T-helper 2 cell treated with Interferon-gamma antibody and Interleukin-4, amounts not matched to agents 5 μg/mL and 100 μg/mL, for 36 hours (primary cell): Measurements from ENCODE around the gene YJU2.

ENCODE experiments used
- DNase-seq: peaks from one replicate; pipeline ENCODE4 v3.0.0; 2021; ENCODE audit warnings: low spot score
- H3K27ac Mint-ChIP-seq: one replicate; pipeline ENCODE4 v1.8.0; 2021; ENCODE audit warnings: mild to moderate bottlenecking, mixed read lengths
- H3K27me3 Mint-ChIP-seq: one replicate; pipeline ENCODE4 v1.8.0; 2021; ENCODE audit warnings: low read depth, mixed read lengths
- H3K36me3 Mint-ChIP-seq: one replicate; pipeline ENCODE4 v1.8.0; 2021; ENCODE audit warnings: low read depth, mixed read lengths
- H3K4me1 Mint-ChIP-seq: one replicate; pipeline ENCODE4 v1.8.0; 2021; ENCODE audit warnings: low read depth, mixed read lengths
- H3K4me3 Mint-ChIP-seq: one replicate; pipeline ENCODE4 v1.8.0; 2022; ENCODE audit warnings: mild to moderate bottlenecking, moderate library complexity, mixed read lengths
- H3K9me3 Mint-ChIP-seq: one replicate; pipeline ENCODE4 v1.8.0; 2021; ENCODE audit warnings: mixed read lengths

The YJU2 gene

GRCh38 chr19:4288091-4288777, 41.4 kb downstream of the YJU2 start:
- Mint-ChIP-seq H3K4me1 (no peaks in the 10 kb centered on the region), H3K27me3 (no peaks in the 10 kb centered on the region), H3K36me3 (no peaks in the 10 kb centered on the region), H3K27ac (no peak overlapping the region), H3K9me3 (no peaks in the 10 kb centered on the region), H3K4me3 (no peak overlapping the region)
- DNase-seq: no peak

DNA sequence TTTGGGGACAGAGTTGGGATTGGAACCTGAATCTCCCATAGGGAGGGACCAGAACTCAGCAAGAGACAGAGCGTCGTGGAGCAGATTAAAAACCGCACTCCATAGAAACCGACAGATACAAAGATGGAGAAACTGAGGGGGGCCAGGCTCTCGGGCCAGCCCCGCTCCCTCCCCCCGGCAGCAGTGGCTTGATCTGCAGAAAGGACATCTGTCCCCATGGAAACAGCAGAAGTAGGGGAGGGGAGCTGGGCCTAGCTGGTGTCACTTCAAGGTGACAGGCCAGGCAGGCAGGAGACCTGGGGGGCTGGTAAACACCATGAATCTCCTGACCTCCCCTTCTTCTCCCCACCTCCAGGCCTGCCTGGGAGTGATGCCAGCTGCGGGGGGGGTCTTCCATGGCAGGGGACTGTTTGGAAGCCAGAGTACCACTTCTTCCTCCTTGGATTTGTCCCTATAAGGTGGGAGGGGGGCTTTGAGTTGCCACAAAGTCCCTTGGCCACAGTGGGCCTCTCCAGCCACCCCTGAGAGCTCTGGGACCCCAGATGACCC, 44.4 kb downstream of the YJU2 start:
- Mint-ChIP-seq H3K27ac (no peak overlapping the region), H3K27me3 (no peaks in the 10 kb centered on the region), H3K9me3 (no peaks in the 10 kb centered on the region), H3K36me3 (no peaks in the 10 kb centered on the region), H3K4me3 (no peak overlapping the region), H3K4me1 (no peaks in the 10 kb centered on the region)
- DNase-seq: no peak

GRCh38 chr19:4292515-4292914, 45.6 kb downstream of the YJU2 start:
- Mint-ChIP-seq H3K4me1 (no peaks in the 10 kb centered on the region), H3K27me3 (no peaks in the 10 kb centered on the region), H3K4me3 (no peak overlapping the region), H3K9me3 (no peaks in the 10 kb centered on the region), H3K27ac (no peak overlapping the region), H3K36me3 (no peaks in the 10 kb centered on the region)
- no peak for DNase-seq

DNA sequence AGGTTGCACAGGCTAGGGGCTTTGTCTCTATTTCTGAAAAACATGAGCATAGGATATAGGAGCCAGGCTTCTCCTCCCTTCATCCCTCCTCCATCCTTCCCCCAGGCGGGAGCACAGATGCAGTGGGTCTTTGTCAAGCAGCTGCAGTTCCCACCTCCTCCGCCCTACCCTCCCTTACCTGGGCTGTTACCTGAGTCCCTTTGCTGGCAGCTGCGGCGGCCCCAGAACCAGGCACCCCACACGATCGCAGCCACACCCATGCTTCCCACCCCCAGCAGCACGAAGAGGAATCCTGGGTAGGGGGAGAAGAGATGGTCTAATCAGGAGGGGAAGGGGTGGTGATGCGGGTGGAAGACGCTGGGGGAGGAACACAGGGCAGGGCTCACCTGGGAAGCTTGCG, 47.5 kb downstream of the YJU2 start:
- Mint-ChIP-seq H3K4me1 (peaks cover 4% of the 10 kb centered on the region), H3K27me3 (no peaks in the 10 kb centered on the region), H3K36me3 (no peaks in the 10 kb centered on the region), H3K9me3 (no peaks in the 10 kb centered on the region), H3K27ac (no peak overlapping the region), H3K4me3 (no peak overlapping the region)
- DNase-seq: no peak

- no peaks in the 10 kb centered on the region for H3K36me3 Mint-ChIP-seq
- no peak for DNase-seq
- peaks cover 7% of the 10 kb centered on the region for H3K4me1 Mint-ChIP-seq
- no peak overlapping the region for H3K4me3 Mint-ChIP-seq
- H3K27me3 Mint-ChIP-seq: no peaks in the 10 kb centered on the region
- no peaks in the 10 kb centered on the region for H3K9me3 Mint-ChIP-seq
- peak overlapping the region; percentile 41 for H3K27ac Mint-ChIP-seq
These were observed 49.3 kb downstream of the YJU2 start for GRCh38 chr19:4295972-4296771.

GRCh38 chr19:4297901-4298809, 51.3 kb downstream of the YJU2 start:
- Mint-ChIP-seq H3K4me1 (peaks cover 17% of the 10 kb centered on the region), H3K36me3 (no peaks in the 10 kb centered on the region), H3K9me3 (no peaks in the 10 kb centered on the region), H3K4me3 (peak overlapping the region; percentile 7), H3K27me3 (no peaks in the 10 kb centered on the region), H3K27ac (peak overlapping the region; percentile 74)
- DNase-seq: peak; percentile 26

DNA sequence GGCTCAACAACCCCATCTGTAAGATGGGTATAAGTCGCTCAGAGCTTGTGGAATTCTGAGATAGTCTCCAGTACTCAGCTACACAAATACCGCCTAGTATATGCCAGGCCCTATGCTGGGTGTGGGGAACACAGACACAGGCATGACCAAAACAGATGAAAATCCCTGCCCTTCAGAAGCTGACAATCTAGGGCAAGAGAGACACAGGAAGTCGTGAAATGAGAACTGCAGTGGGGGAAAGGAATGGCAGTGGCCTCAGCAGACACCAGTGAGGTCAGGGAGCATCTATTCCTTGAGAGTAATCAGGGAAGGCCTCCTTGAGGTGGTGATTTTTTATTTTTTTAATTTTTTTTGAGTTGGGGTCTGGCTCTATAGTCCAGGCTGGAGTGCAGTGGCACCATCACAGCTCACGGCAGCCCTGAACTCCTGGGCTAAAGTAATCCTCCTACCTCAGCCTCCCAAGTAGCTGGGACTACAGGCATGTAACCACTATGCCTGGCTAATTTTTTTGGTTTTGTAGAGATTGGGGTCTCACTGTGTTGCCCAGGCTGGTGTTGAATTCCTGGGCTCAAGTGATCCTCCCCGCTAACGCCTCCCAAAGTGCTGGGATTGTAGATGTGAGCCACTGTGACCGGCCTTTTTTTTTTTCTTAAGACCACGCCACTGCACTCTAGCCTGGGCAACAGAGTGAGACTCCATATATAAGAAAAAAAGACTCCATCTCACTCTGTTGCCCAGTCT, 52.1 kb downstream of the YJU2 start:
- H3K4me3 Mint-ChIP-seq: peak overlapping the region; percentile 7
- no peaks in the 10 kb centered on the region for H3K27me3 Mint-ChIP-seq
- DNase-seq: no peak
- H3K27ac Mint-ChIP-seq: peak overlapping the region; percentile 74
- peaks cover 21% of the 10 kb centered on the region for H3K4me1 Mint-ChIP-seq
- no peaks in the 10 kb centered on the region for H3K36me3 Mint-ChIP-seq
- H3K9me3 Mint-ChIP-seq: no peaks in the 10 kb centered on the region

GRCh38 chr19:4300589-4300988, 53.7 kb downstream of the YJU2 start:
- peak overlapping the region; percentile 50 for H3K27ac Mint-ChIP-seq
- H3K9me3 Mint-ChIP-seq: no peaks in the 10 kb centered on the region
- no peaks in the 10 kb centered on the region for H3K27me3 Mint-ChIP-seq
- H3K4me3 Mint-ChIP-seq: peak overlapping the region; percentile 65
- peaks cover 25% of the 10 kb centered on the region for H3K4me1 Mint-ChIP-seq
- no peak for DNase-seq
- H3K36me3 Mint-ChIP-seq: no peaks in the 10 kb centered on the region

DNA sequence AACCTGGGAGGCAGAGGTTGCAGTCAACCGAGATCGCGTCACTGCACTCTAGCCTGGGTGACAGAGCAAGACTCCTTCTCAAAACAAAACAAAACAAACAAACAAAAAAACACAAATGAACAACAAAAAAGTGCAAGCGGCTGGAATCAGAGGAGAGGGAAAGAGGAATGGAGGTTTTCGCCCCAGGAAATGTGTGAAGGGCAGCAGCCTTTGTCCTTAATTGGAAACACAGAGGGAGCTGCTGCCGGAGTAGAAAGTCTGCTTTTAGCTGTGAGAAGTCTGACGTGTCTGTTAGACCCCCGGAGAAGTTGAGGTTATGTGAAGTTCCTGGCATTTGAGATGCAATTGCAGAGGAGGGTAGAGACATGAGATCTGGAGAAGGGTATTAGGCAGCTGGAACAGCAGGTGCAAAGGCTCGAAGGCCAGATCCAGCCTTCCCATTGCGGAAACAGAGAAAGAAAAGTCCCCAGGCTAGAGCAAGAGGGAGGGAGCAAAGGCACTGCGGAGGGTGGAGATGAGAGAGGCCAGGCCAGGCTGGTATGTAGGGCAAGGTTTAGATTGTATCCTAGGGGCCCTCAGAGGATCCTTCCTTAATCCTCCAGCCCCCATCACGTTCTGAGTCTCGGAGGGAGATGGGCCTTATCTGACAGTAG, 54.8 kb downstream of the YJU2 start:
- Mint-ChIP-seq H3K27ac (peak overlapping the region; percentile 88), H3K36me3 (no peaks in the 10 kb centered on the region), H3K4me3 (peak overlapping the region; percentile 77), H3K27me3 (no peaks in the 10 kb centered on the region), H3K9me3 (no peaks in the 10 kb centered on the region), H3K4me1 (peaks cover 27% of the 10 kb centered on the region)
- no peak for DNase-seq

- no peaks in the 10 kb centered on the region for H3K27me3 Mint-ChIP-seq
- no peaks in the 10 kb centered on the region for H3K36me3 Mint-ChIP-seq
- DNase-seq: no peak
- H3K4me3 Mint-ChIP-seq: peak within 1 kb of the TSS; percentile 77
- peak within 1 kb of the TSS; percentile 88 for H3K27ac Mint-ChIP-seq
- H3K4me1 Mint-ChIP-seq: peaks cover 27% of the 10 kb centered on the region
- no peaks in the 10 kb centered on the region for H3K9me3 Mint-ChIP-seq
These were observed 55.4 kb downstream of the YJU2 start, which contains the start of gene TMIGD2 for GRCh38 chr19:4302243-4302640. TMIGD2 (minus strand) TSS chr19:4302389; CDS start chr19:4302385, 4 bp downstream.

DNA sequence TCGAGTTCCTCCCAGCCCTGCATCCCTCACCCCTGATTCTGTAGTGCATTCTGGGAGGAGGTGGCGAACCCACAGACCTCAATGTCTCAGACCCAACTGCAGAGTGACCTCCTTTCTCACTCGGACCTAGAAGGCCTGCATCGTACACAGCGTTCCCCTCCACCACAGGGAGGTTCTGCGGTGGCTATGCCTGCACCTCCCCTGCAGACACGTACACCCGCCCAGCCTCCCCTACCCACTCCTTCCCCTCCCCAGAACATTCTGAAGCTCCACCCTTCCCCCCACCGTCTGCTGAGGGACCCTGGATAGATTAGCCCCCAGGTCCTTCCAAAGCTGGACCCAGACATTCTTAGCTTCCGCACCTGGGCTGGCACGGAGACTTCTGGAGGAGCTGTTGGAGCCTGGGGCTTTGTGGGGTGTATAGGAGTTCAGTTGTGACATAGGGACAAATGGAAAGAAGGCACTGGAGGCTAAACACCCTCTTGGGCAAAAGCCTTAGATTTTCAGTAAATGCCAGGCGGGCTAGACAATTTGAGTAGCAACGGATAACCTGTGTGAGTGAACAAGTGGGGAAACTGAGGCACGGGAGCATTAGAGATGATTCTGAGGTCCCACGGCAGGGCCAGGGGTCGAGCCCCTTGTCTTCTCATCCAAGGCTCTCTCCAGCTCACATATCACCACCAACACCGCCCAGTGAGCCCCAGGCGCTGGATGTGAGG, 57.1 kb downstream of the YJU2 start:
- Mint-ChIP-seq H3K9me3 (no peaks in the 10 kb centered on the region), H3K4me3 (peak overlapping the region; percentile 65), H3K4me1 (peaks cover 23% of the 10 kb centered on the region), H3K27ac (peak overlapping the region; percentile 36), H3K27me3 (no peaks in the 10 kb centered on the region), H3K36me3 (no peaks in the 10 kb centered on the region)
- DNase-seq: no peak

GRCh38 chr19:4304538-4305256, 57.8 kb downstream of the YJU2 start, which contains the start of gene FSD1:
FSD1 (plus strand) TSS chr19:4304598; CDS start chr19:4304747, 149 bp downstream.
- no peaks in the 10 kb centered on the region for H3K9me3 Mint-ChIP-seq

More at GRCh38 chr19:4304538-4305256, 57.8 kb downstream of the YJU2 start, which contains the start of gene FSD1:
- Mint-ChIP-seq H3K4me3 (peak within 1 kb of the TSS; percentile 65), H3K27me3 (no peaks in the 10 kb centered on the region), H3K36me3 (no peaks in the 10 kb centered on the region), H3K27ac (peak within 1 kb of the TSS; percentile 36), H3K4me1 (peaks cover 23% of the 10 kb centered on the region)
- peak; percentile 82 for DNase-seq
